Kidney (tissue), 14 donors: ENCODE results near the gene FAHD2A. TPM values are rescaled to one million over a fixed set of nuclear protein-coding genes. Genes with fewer than 3 reads are reported as not detected.

Experiments used
- DNase-seq, 5 donors: peaks; one replicate each; pipeline ENCODE4 v3.0.0-alpha.2; 2013 to 2020
- FAIRE-seq: peaks from 2 replicates; lab custom pipeline; 2012; peaks lifted over from hg19 to GRCh38; lab: Jason Lieb, UNC
- H3K27ac ChIP-seq, 2 donors: one replicate each; pipeline ENCODE4 v1.7.0; 2013; ENCODE audit warnings: low read depth in 2 of 2, low read length in 2 of 2, inconsistent platforms in 1 of 2
- H3K27me3 ChIP-seq: one replicate; pipeline ENCODE4 v1.7.1; 2013; ENCODE audit warnings: low read length, inconsistent platforms; ENCODE audit not compliant: control insufficient read depth, insufficient read depth
- H3K36me3 ChIP-seq, 3 donors: one replicate each; pipeline versions ENCODE4 v1.7.0 to v1.7.1; 2013; ENCODE audit warnings: low read length in 3 of 3, control low read depth in 1 of 3, inconsistent platforms in 1 of 3; ENCODE audit not compliant: insufficient read depth in 3 of 3, control insufficient read depth in 2 of 3
- H3K4me1 ChIP-seq, 3 donors: one replicate each; pipeline versions ENCODE4 v1.7.0 to v1.7.1; 2013; ENCODE audit warnings: low read length in 3 of 3, inconsistent platforms in 1 of 3, low read depth in 1 of 3; ENCODE audit not compliant: control insufficient read depth in 2 of 3, insufficient read depth in 2 of 3
- H3K4me3 ChIP-seq, 3 donors: one replicate each; pipeline versions ENCODE4 v1.7.0 to v1.8.1; 2013; ENCODE audit warnings: low read length in 3 of 3, control low read depth in 1 of 3, inconsistent platforms in 1 of 3
- H3K9ac ChIP-seq, 3 donors: one replicate each; pipeline versions ENCODE4 v1.7.0 to v1.7.1; 2013; ENCODE audit warnings: low read length in 3 of 3, control low read depth in 1 of 3, inconsistent platforms in 1 of 3
- H3K9me3 ChIP-seq, 3 donors: one replicate each; pipeline versions ENCODE4 v1.7.0 to v1.7.1; 2013; ENCODE audit warnings: low read length in 3 of 3, control low read depth in 1 of 3, inconsistent platforms in 1 of 3; ENCODE audit not compliant: control insufficient read depth in 2 of 3, insufficient read depth in 1 of 3
- CTCF ChIP-seq: IDR thresholded peaks from 3 replicates; pipeline ENCODE4 v1.5.1; 2012; ENCODE audit warnings: mild to moderate bottlenecking, moderate library complexity, borderline replicate concordance; ENCODE audit not compliant: insufficient read depth; ENCODE audit errors: extremely low read depth
- intact Hi-C: fragments of 100-400 bp; cut with DNase I; formaldehyde crosslinking; loops from one replicate; pipeline ENCODE4 v1.11.1; 2022
- polyA plus RNA-seq: library from polyadenylated mRNA; stranded (reverse); fragments of 350-450 nt; fragmentation: Illumina TruSeq; extraction: RNeasy Lipid Tissue Mini Kit (QIAGEN cat#74804); gene quantifications from one replicate; pipeline ENCODE4 v1.2.3, GENCODE V29; 2014; ENCODE audit warnings: low read depth, low replicate concordance; ENCODE audit not compliant: insufficient read depth
- total RNA-seq: library from RNA; stranded (reverse); fragmentation: NEBNext Ultra II Directional; extraction: Animal tissue kit (Norgen Biotek cat#: 25700); gene quantifications from one replicate; pipeline ENCODE4 v1.2.1, GENCODE V29; 2021
- donor health status: control.
- donor health status: control.
- donor health status: control.
- donor health status: control.
- donor health status: control.
- donor health status: DM: yes; HTN: yes; CAD: no.
- donor health status: Normal renal cell carcinoma (clear cell type).

FAHD2A gene
- total and polyA plus RNA-seq, 2 donors from 2014 or later, result 24.9 to 64.9 TPM

- no peak overlapping the region for H3K4me3 ChIP-seq
- no peak overlapping the region for H3K27ac ChIP-seq
- H3K9ac ChIP-seq, result no peak overlapping the region
- no peaks in the 10 kb centered on the region for H3K27me3 ChIP-seq
- FAIRE-seq (no peak), DNase-seq (peak in 1 of 5 donors; percentile 35)
- H3K4me1 ChIP-seq, result peaks cover 0 to 5% (median 3%) of the 10 kb centered on the region in 3 donors
- intact Hi-C loops, result no loop called here
- TF ChIP-seq CTCF, result no peak
- H3K36me3 ChIP-seq, result no peaks in the 10 kb centered on the region
- no peaks in the 10 kb centered on the region for H3K9me3 ChIP-seq
Measured at GRCh38 chr2:95388091-95388692, 14.3 kb upstream of the FAHD2A start.

- no peak for TF ChIP-seq CTCF
- FAIRE-seq, result no peak
Measured at GRCh38 chr2:95388856-95389244, 13.7 kb upstream of the FAHD2A start.

GRCh38 chr2:95389245-95390119 lies 13.0 kb upstream of the FAHD2A start:
- Histone ChIP-seq H3K9me3 (no peaks in the 10 kb centered on the region), H3K27ac (no peak overlapping the region), H3K4me3 (no peak overlapping the region), H3K4me1 (peaks cover 0 to 5% (median 3%) of the 10 kb centered on the region in 3 donors), H3K27me3 (no peaks in the 10 kb centered on the region), H3K36me3 (no peaks in the 10 kb centered on the region), H3K9ac (no peak overlapping the region)
- DNase-seq (peak; percentile 66 to 78 (median 76)), FAIRE-seq (no peak)
- intact Hi-C loops, result no loop called here
- peak; percentile 75 for TF ChIP-seq CTCF

More at GRCh38 chr2:95388856-95389244, 13.7 kb upstream of the FAHD2A start:
- no peaks in the 10 kb centered on the region for H3K36me3 ChIP-seq
- H3K4me3 ChIP-seq, result no peak overlapping the region
- no peak overlapping the region for H3K9ac ChIP-seq
- H3K27me3 ChIP-seq, result no peaks in the 10 kb centered on the region
- intact Hi-C loops, result no loop called here
- peaks cover 0 to 5% (median 3%) of the 10 kb centered on the region in 3 donors for H3K4me1 ChIP-seq
- no peaks in the 10 kb centered on the region for H3K9me3 ChIP-seq
- no peak overlapping the region for H3K27ac ChIP-seq
- no peak for DNase-seq
